ENCODE measurements around the gene PIGT. TPM values are rescaled to one million over a fixed set of nuclear protein-coding genes. Genes with fewer than 3 reads are reported as not detected.

PIGT gene
- total and polyA plus RNA-seq, 2 of the 4 experiments (the other 2 are of a cell fraction) = 31.2 to 145 TPM

GRCh38 chr20:45449528-45449927 lies 33.6 kb downstream of the PIGT start:
- H3K14ac ChIP-seq (replicated peaks; ENCODE audit: low read depth, low read length) = no peak overlapping the region
- H2AK9ac ChIP-seq (replicated peaks; ENCODE audit: low read depth, low read length, poor library complexity) = no peak overlapping the region
- H3K9ac ChIP-seq (ENCODE audit: low read depth, low read length) = no peak overlapping the region
- no peak overlapping the region for H3K23ac ChIP-seq (ENCODE audit: low read depth, low read length)
- no TSS peak for BruUV-seq (replicated peaks)
- no peak overlapping the region for H4K8ac ChIP-seq (ENCODE audit: low read depth in 2 of 2, low read length in 2 of 2)
- intact Hi-C loops (cut with micrococcal nuclease) (no loop called here), dilution Hi-C loops (cut with HindIII; ENCODE audit: low sequenced_read_pairs, unreplicated experiment) (no loop called here), in situ Hi-C loops (cut with MboI; ENCODE audit: low sequenced_read_pairs) (no loop called here)
- no peak for ATAC-seq (ENCODE audit: low read depth)
- CTCF ChIA-PET = interaction anchor here (0.7 to 2.2 kb wide), 6 partner anchors 10 to 129 kb away, joined by 3 to 10 read pairs (median 5); partner anchors contain the start of gene SYS1
- no peak overlapping the region for H3K4ac ChIP-seq (ENCODE audit: low read depth, low read length)
- H3K56ac ChIP-seq (ENCODE audit: extremely low read depth, insufficient read depth, low read length) = no peak overlapping the region
- H3K18ac ChIP-seq (ENCODE audit: low read depth, low read length) = no peak overlapping the region
- no peak overlapping the region for H3K27ac ChIP-seq (ENCODE audit: insufficient read depth, low read length)
- H2BK15ac ChIP-seq (ENCODE audit: low read depth, low read length) = no peak overlapping the region
- H3K9me3 ChIP-seq (ENCODE audit: control insufficient read depth, insufficient read depth, low read length) = no peaks in the 10 kb centered on the region
- WGBS, 2 experiments (ENCODE audit: extremely low coverage in 2 of 2, insufficient read length in 1 of 2) = 40% methylated on average over 1 of the region's 3 CpGs; no CpG with 5 or more reads in 1 of the 2 experiments
- H3K4me3 ChIP-seq (ENCODE audit: insufficient read depth, low read depth, low read length) = no peak overlapping the region
- H2AK5ac ChIP-seq (ENCODE audit: low read depth, low read length) = no peak overlapping the region
- no peak overlapping the region for H3K4me2 ChIP-seq (ENCODE audit: low read depth, low read length)
- peaks cover 12% of the 10 kb centered on the region for H3K27me3 ChIP-seq (ENCODE audit: control insufficient read depth, insufficient read depth, low read length)
- POLR2A ChIA-PET (ENCODE audit: unreplicated experiment) = no interaction called here
- H2AFZ ChIP-seq (replicated peaks; ENCODE audit: low read length, poor library complexity) = no peak overlapping the region
- no peak for DNase-seq
- H2BK5ac ChIP-seq (ENCODE audit: low read depth, low read length, poor library complexity, severe bottlenecking) = no peak overlapping the region
- TF ChIP-seq MAFK (IDR thresholded peaks at IDR 0.05; ENCODE audit: low read depth, low read length) (no peak), USF2 (IDR thresholded peaks at IDR 0.05; ENCODE audit: low read depth, low read length) (no peak)
- no peaks in the 10 kb centered on the region for H3K36me3 ChIP-seq (ENCODE audit: control insufficient read depth, insufficient read depth, low read length)
- H4K5ac ChIP-seq (ENCODE audit: low read depth, low read length) = no peak overlapping the region
- H2BK20ac ChIP-seq (ENCODE audit: low read depth, low read length) = no peak overlapping the region
- no peaks in the 10 kb centered on the region for H4K20me1 ChIP-seq (ENCODE audit: insufficient read depth, low read length)
- H3K4me1 ChIP-seq (ENCODE audit: control insufficient read depth, insufficient read depth, low read length) = no peaks in the 10 kb centered on the region
- H4K91ac ChIP-seq (ENCODE audit: insufficient read depth, low read depth, low read length) = no peak overlapping the region
- no peak overlapping the region for H2BK120ac ChIP-seq (ENCODE audit: low read depth, low read length)
- H3K79me1 ChIP-seq (ENCODE audit: low read depth in 1 of 2, low read length in 2 of 2) = no peaks in the 10 kb centered on the region
- no peaks in the 10 kb centered on the region for H3K9me1 ChIP-seq (ENCODE audit: insufficient read depth, low read length)

All from IMR-90 (cell line).